Lower leg skin (tissue), 4 donors: ENCODE results near the gene PREB. TPM values are rescaled to one million over a fixed set of nuclear protein-coding genes. Genes with fewer than 3 reads are reported as not detected.

Experiments
- DNase-seq, 2 donors: peaks; one replicate each; pipeline ENCODE4 v3.0.0-alpha.2; 2019; ENCODE audit warnings: low spot score in 2 of 2
- H3K4me3 ChIP-seq: fragments of 200-600 bp; sonication (generic); 2 replicates; pipeline ENCODE4 v1.5.1; 2017; ENCODE audit warnings: mild to moderate bottlenecking, low read depth; ENCODE audit not compliant: poor library complexity, severe bottlenecking
- CTCF ChIP-seq, 3 donors: fragments of 450-650 bp; IDR thresholded peaks; one replicate each; pipeline ENCODE4 v1.5.1; 2016; ENCODE audit warnings: antibody characterized with exemption in 3 of 3, mild to moderate bottlenecking in 3 of 3, moderate library complexity in 2 of 3
- POLR2A ChIP-seq, 2 donors: fragments of 450-650 bp; IDR thresholded peaks; one replicate each; pipeline ENCODE4 v1.6.1; 2016 to 2017; ENCODE audit warnings: antibody characterized with exemption in 2 of 2, mild to moderate bottlenecking in 1 of 2, moderate library complexity in 1 of 2
- WGBS, 2 donors: methylation state at CpG; one replicate each; pipeline ENCODE4 v1.1.5; 2018; 5-methylcytosine and 5-hydroxymethylcytosine counted together
- intact Hi-C: fragments of 100-400 bp; cut with DNase I; formaldehyde crosslinking; loops from one replicate; pipeline ENCODE4 v1.15.0; 2023; ENCODE audit warnings: low total_unique reads
- total RNA-seq, 4 donors: library from RNA; depleted of rRNA; stranded (reverse); fragments of >200 nt; gene quantifications; one replicate each; pipeline ENCODE4 v1.1.0, GENCODE V29; 2016

The PREB gene
- total RNA-seq, 4 donors from 2014 or later = 41.2 to 76.5 (median 53.5) TPM

DNA sequence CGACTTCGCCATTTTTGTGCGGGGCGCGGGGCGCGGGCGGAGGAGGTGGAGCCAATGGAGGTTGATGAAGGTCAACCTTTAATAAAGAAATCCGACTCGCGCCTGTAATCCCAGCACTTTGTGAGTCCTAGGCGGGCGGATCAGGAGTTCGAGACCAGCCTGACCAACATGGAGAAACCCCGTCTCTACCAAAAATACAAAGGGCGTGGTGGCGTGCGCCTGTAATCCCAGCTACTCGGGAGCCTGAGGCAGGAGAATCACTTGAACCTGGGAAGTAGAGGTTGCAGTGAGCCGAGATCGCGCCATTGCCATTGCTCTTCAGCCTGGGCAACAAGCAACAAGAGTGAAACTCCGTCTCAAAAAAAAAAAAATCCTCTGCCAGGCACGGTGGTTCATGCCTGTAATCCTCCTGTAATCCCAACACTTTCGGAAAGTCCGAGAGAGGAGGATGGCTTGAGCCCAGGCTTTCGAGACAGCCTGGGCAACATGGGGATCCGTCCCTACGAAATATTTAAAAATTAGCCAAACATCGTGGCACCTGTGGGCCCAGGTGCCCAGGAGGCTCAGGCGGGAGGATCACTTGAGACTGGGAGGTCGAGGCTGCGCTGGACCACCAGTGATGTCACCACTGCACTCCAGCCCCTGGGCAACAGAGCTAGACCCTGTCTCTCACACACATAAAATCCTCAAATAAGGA is 493 bp upstream of the PREB start:
- TF ChIP-seq POLR2A (IDR thresholded peaks at IDR 0.05) = no peak
- TF ChIP-seq CTCF (IDR thresholded peaks at IDR 0.05) = no peak
- DNase-seq = no peak
- WGBS, 2 donors = 51 to 54% methylated on average over 32 to 33 of the region's 33 CpGs
- H3K4me3 ChIP-seq = no peak overlapping the region
- intact Hi-C loops = no loop called here

DNA sequence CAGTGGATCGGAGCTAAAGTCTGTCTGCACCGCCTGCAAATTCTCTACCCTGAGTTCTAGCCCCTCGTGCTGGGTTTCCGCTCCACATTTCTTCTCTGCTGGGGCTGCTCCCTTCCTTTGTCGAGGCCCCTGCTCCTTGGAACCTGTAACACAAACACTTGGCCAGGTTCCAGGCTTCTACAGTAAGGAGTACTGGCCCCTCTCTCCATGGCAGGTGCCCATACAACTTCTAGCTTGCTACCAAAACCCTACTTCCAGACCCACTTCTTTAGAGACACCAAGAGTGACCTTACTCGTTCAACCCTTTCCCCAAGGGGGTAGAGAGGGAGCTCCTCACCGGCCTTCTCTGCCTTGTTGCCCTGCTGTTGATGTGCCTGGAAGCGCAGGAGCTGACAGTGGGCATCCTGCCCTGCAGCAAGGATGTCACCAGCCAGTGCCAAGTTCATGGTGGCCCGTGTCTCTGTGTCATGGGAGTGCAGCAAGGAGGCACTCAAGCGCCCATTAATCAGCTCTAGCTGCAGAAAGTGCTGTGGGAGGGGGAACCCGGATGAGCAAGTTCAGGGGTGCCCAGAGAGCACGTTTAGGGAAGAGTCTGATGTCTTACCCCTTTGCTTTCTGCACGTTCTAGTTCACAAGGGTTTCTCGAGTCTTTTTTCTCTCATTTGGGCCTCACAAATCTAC is 1.1 kb downstream of the PREB start:
- intact Hi-C loops = no loop called here
- peak overlapping the region; percentile 80 for H3K4me3 ChIP-seq
- WGBS, 2 donors = 36 to 41% methylated on average over 14 of the region's 14 CpGs
- DNase-seq = no peak
- TF ChIP-seq POLR2A (IDR thresholded peaks at IDR 0.05) = no peak
- TF ChIP-seq CTCF (IDR thresholded peaks at IDR 0.05) = no peak

DNA sequence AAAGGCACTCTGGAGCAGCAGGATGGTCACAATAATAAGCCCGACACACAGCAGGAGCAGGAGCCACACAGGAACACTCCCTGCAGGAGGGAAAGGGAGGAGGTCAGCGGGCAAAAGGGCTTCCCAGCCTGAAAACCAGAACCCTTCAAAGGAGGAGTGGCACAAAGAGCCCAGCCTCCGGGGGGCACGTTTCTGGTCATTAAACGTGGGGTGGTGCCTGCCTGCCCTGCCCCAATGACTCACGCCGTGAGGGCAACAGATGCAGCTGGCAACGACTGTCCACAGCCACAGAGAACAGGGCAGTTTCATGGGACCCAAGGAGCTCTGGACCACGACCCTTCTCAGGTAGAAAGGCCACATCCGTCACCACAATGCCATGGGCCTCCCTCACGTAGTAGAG is 3.0 kb downstream of the PREB start:
- intact Hi-C loops = no loop called here
- 74 to 89% methylated on average over 11 of the region's 11 CpGs for WGBS, 2 donors
- DNase-seq = no peak
- no peak for TF ChIP-seq POLR2A (IDR thresholded peaks at IDR 0.05)
- no peak for TF ChIP-seq CTCF (IDR thresholded peaks at IDR 0.05)
- H3K4me3 ChIP-seq = no peak overlapping the region

DNA sequence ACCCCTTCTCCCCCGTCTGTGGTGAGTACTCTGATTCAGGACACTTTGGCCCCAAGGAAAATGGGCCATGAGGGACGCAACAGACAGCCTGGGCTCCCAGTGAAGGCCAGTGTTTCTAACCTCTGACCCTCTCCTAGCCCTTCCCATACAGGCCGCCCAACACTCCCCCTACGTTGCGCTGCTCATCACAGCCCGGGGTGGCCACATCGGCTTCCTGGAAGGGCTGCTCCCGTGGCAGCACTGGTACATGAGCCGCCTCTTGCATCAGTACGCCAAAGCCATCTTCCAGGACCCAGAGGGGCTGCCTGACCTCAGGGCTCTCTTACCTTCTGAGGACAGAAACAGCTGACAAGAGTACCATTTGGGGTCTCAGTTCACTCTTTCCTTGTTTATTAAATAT is 4.0 kb downstream of the PREB start:
- no peak for DNase-seq
- intact Hi-C loops = no loop called here
- TF ChIP-seq CTCF (IDR thresholded peaks at IDR 0.05) (no peak), POLR2A (IDR thresholded peaks at IDR 0.05) (no peak)
- no peak overlapping the region for H3K4me3 ChIP-seq
- WGBS, 2 donors = 86 to 94% methylated on average over 10 of the region's 10 CpGs

DNA sequence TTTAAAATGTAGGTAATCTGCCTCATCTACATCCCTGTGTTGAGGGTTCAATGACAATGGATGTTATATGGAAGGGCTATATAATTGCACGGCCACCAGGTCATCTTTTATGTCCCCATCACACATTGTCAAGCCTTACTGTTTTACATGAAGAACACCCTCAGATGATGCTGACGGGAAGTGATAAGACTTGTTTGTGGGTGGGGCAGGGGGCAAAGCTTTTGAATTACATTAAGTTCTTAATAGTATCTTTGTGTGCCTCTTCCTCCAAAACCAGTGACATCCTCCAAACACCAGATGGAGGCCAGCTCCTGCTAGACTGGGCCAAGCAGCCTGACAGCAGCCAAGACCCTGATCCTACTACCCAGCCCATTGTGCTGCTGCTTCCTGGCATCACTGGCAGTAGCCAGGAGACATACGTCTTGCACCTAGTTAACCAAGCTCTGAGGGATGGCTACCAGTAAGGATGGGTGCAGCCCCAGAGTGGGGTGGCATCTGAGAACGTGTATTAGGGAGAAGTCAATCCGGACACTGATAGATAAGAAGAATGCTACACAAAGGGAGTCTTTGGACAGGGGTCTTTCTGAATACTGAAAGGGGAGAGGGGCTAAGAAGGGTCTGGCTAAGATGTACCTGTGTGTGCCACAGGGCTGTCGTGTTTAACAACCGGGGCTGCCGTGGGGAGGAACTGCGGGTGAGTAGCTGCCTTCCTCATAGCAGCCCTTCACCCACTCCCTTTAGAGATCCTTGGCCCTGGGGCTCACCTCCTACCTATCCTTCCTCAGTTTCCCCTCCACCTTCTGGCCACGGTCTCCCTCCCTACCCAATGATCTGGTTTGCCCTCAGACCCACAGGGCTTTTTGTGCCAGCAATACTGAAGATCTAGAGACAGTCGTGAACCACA is 5.5 kb downstream of the PREB start:
- no peak for TF ChIP-seq CTCF (IDR thresholded peaks at IDR 0.05)
- DNase-seq = no peak
- WGBS, 2 donors = 76 to 77% methylated on average over 11 of the region's 11 CpGs
- no peak overlapping the region for H3K4me3 ChIP-seq
- intact Hi-C loops = no loop called here
